ENCODE data around the gene ARHGAP32.

The ARHGAP32 gene

DNA sequence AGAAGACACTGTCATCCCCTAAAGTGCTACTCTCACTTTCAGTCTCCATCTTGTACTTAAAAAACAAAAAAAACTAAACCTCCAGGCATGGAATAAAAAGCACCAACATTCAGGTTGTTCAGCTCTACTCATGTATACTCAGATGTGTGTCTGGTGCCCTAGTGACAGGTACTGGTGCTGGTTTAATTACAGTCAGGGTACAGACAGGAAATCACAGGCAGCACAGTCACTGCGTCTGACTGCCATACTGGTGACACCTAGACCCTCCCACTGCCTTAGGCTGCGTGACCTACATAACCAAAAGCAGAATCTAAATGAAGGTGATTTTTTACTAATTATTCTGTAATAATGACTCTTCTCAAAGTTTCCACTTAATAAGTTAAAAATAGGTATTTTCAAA, at the start of gene ARHGAP32:
ARHGAP32 (minus strand) TSS at position 176 of the 400 bp plus-strand sequence; CDS start at position 49, 127 bp downstream.
- DNase-seq (ENCODE audit: low read depth in 2 of 3, low spot score in 2 of 3): no peak

DNA sequence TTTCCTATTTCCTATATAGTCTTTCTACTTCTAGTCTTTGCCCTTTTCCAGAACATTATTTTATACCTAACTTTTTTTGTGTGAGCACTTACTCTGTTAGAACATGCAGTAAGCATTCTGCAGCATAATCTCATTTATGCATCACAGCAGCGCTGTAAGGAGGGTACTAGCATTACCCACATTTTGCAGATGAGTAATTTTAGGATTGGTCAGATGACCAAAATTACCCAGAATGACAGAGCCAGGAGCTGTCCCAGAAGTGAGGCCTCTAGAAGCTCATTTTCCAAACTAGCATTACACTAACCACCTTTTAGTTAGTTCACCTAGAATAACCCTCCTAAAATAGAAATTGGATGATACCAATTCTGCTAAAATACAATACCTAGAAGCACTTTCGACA, 47.1 kb upstream of the ARHGAP32 start:
- no peak for DNase-seq (ENCODE audit: low read depth in 2 of 3, low spot score in 2 of 3)

DNA sequence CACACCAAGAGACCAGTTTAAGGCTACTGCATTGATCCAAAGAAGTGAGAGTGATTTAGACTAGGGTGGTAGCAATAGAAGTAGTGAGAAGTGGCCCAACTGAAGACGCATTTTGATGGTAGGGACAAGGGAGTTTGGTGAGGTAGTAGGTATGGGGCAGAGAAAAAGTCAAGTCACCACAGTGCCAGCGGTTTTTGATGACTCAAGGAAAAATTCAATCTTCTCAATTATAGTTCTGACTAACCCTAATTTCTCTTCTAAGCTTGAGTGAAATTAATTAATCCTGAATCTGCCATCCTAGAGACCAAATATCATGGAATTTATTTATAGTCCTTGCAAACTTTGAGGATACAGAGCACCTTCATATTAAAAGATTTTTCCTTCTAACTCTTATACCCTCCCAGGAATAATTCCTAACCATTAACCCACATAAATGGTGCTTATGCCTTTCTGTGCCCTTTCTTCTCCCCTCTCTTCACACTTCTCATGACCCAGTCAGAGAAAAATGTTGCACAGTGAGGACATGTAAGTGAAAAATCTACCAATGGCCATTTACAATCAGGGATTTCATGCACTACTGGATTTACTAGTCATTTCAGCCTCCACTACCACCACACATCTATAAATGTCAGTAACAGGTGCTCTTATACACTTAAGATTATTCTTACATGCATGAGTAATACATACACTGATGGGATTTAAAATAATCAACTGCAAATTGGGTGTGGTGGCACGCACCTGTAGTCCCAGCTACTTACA, 45.9 kb upstream of the ARHGAP32 start:
- DNase-seq (ENCODE audit: low read depth in 2 of 3, low spot score in 2 of 3): no peak

DNA sequence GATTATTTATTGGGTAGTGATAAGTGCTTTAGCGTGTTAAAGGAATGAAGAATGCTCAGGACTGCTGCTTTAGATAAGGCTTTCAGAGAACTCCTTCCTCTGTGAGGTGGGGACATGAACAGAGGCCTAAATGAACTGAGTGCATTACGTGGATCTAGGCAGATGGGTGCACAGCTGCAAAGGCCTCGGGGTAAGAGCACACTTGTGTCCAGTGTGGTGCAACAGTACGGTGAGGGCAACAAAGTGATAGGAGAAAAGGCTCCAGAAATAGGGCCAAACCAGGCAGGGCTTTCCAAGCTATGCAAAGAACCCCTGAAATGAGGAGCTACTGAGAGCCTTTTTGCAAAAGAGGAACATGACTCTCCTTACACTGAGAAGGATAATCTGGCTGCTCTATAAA, 45.3 kb upstream of the ARHGAP32 start:
- DNase-seq (ENCODE audit: low read depth in 2 of 3, low spot score in 2 of 3): no peak

DNA sequence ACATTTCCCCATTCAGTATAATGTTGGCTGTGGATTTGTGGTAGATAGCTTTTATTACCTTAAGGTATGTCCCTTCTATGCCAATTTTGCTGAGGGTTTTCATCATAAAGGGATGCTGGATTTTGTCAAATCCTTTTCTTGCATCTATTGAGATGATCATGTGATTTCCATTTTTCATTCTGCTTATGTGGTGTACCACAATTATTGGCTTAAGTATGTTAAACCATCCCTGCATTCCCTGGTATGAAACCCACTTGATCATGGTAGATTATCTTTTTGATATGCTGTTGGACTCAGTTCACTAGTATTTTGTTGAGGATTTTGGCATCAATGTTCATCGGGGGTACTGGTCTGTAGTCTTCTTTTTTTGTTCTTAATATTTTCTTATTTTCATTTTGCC, 44.7 kb upstream of the ARHGAP32 start:
- DNase-seq (ENCODE audit: low read depth in 2 of 3, low spot score in 2 of 3): no peak

DNA sequence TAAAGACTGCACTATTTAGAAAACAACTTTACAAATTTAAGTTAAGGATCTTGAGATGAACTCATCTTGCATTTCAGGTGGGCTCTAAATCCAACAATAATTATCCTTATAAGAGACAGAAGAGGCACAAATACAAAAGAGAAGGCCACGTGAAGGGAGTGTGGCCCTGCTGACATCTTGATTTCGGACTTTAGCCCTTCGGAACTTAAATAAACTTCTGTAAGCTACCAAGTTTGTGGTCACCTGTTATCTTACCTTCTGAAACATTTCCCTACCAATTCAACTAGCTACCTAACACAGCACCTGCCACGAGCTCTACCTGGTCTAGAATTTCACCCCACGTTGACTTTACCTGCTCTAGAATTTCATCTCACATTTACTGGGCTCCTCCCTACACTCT, 42.9 kb upstream of the ARHGAP32 start:
- no peak for DNase-seq (ENCODE audit: low read depth in 2 of 3, low spot score in 2 of 3)

DNA sequence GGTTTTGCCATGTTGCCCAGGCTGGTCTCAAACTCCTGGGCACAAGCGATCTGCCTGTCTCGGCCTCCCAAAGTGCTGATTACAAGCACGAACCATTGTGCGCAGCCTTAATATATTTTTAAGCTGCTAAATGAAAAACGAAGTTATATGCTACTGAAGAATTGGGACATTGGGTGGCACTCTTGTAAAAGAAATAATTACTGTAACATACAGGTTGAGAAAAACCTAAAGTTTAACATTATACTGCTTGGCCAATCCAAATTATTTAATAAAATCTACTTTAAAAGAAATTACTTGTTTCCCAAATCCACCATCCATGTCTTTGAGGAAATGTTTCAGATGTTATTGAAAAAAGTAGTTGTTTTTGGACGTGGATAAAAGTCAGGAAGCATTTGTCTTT, 37.9 kb upstream of the ARHGAP32 start:
- DNase-seq (ENCODE audit: low read depth in 2 of 3, low spot score in 2 of 3): no peak

DNA sequence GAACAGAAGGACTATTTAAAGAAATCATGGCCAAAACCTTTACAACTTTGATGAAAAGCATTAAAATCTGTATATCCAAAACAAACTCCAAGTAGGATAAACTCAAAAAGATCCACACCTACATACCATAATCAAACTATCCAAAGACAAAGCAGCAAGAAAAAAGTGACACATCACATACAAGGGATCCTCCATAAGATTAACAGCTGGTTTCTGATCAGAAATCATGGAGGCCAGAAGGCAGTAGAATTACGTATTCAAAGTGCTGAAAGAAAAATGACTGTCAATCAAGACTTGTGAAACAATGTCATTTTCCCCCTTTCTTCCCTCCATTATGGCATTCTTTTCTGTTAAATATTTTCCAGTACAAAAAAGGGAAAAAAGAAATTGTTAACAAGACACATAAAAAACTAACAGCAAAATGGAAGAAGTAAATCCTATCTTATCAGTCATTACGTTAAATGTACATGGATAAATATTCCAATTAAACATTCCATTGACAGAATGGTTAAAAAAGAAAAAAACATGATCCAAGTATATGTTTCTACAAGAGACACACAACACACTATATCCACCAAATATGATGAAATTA, 34.2 kb upstream of the ARHGAP32 start:
- no peak for DNase-seq (ENCODE audit: low read depth in 2 of 3, low spot score in 2 of 3)

DNA sequence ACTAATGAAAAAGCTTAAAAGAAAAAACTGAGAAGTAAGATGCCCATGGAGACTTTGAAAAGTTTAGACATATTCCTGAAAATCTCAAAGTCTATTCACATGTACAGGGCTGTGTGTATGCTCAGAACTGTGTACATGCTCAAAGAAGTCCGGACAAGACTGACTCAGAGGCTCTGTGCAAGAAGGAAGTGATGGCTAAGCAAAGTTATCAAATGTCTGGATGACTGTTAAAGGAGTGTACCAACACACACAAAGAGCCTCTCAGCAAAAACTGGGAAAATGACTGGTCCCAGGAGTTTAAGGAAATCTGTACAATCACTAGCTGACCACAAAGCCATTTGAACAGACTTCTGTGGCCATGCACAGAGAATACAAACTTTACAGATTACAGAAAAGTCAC, 33.1 kb upstream of the ARHGAP32 start:
- no peak for DNase-seq (ENCODE audit: low read depth in 2 of 3, low spot score in 2 of 3)

DNA sequence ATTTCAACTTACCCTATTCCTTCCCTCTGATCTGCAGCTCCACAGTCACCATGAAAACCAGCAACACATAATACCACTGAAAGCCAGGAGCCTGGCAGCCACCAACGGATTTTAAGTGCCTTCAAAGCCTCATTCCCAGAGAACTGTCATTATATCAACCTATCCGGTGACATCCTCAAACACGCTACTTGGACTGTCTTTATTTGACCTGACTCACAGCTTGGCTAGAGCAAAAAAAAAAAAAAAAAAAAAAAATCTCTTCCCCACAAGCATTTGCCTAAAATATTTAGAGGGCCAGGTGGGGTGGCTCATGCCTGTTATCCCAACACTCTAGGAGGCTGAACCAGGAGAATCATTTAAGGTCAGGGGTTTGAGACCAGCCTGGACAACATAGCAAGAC, 32.4 kb upstream of the ARHGAP32 start:
- no peak for DNase-seq (ENCODE audit: low read depth in 2 of 3, low spot score in 2 of 3)

DNA sequence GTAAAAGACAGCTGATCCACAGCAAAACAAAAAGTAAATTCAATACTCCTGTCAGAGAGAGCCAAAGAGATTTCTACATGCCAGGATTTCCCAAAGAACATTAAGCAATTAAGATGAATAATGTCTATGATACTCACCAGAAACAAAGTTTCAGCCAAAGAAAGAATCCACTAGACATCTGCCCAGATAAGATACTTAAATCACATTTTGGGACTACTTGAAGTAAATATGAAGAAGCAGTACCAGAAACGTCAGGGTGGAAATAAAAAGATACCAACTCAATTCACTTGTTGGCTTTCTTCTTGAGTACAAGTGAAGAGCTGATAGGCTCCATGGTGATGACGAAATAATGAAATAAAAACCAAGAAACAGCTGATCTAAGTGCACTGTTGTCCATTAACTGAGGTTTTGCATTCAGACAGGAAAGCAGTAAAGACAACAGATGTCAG, 31.6 kb upstream of the ARHGAP32 start:
- no peak for DNase-seq (ENCODE audit: low read depth in 2 of 3, low spot score in 2 of 3)

DNA sequence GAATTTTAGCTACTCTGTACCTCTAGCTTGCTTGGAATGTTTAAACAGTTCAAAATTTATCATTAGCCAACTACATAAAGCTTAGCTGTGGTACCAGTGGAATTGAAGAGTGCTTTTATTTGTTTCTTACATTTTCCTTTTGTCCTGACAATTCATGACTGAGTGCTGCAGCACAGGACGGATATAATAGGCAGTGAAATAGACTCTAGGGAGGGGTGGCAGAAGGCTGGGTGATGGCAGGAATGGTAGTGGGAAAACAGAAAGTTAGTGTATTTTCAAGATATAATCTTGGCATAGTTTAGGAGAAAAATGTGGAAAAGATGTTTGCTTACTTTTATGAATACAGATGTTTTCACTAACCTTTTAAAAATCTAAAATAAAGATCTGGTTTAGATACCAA, 31.1 kb upstream of the ARHGAP32 start:
- DNase-seq (ENCODE audit: low read depth in 2 of 3, low spot score in 2 of 3): no peak

DNA sequence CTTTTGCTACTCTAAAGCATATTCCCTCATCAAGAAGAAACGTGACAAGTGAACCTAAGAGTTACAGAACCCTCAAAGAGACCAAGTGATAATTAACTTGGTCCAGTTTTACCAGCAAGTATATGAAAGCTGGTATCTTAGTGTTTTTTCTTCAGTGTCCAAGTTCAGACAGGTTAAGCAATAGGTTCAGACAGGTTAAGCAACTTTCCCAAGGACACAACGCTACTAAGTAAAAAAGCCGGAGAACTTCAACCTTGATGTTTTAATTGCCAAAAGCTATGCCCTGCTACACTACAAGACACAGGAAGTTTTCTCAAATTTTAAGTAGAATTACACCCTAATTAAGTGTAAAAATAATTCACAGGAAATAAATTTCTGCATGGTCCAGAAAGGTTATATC, 30.0 kb upstream of the ARHGAP32 start:
- DNase-seq (ENCODE audit: low read depth in 2 of 3, low spot score in 2 of 3): no peak

DNA sequence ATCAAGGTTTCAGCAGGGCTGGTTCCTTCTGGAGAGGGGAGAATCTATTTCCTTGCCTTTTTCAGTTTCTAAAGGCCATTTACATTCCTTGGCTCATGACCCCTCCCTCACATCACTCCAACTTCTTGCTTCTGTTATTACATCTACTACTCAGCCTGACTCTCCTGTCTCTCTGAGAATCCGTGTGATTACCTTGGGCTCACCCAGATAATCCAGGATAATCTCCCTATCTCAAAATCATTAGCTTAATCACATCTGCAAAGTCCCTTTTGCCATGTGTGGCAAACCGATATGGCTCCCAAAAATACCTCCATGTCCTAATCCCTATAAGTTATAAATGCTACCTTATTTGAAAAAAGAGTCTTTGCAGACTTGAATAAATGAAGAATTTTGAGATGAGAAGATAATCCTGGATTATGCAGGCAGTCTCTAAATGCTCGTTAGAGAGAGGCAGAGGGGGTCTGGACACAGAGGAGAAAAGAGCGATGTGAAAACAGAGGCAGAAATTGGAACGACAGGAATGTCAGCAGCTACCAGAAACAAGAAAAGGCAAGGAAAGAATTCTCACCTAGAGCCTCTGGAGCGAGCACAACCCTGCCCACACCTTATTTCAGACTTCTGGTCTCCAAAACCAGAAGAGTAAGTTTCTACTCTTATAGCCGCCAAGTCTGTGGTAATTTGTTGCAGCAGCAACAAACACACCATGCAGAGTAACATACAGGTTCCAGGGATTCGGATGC, 23.6 kb upstream of the ARHGAP32 start:
- no peak for DNase-seq (ENCODE audit: low read depth in 2 of 3, low spot score in 2 of 3)

DNA sequence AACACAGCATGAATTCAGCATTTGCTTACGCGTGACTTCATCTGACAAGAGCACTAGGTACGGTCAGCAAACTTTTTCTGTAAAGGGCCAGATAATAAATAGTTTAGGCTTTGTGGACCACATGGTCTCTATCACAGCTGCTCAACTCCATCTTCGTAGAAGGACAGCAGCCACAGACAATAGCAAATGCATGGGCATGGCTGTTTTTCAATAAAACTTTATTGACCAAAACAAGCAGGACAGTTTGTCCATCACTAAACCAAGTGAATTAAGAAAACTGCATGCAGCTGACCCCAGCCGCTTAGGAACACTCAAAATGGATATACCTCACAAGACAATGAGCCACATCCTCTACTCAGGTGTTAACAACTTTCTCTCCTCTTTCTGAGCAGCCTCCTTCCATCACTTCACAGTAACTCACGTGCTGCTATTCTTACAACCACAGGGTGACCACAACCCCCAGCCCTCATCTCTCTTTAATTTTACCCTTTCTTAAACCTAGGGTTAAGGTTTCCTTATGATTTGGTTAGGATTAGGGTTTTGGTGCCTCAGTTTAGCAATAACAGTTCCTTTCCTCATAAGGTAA, 22.7 kb upstream of the ARHGAP32 start:
- no peak for DNase-seq (ENCODE audit: low read depth in 2 of 3, low spot score in 2 of 3)

DNA sequence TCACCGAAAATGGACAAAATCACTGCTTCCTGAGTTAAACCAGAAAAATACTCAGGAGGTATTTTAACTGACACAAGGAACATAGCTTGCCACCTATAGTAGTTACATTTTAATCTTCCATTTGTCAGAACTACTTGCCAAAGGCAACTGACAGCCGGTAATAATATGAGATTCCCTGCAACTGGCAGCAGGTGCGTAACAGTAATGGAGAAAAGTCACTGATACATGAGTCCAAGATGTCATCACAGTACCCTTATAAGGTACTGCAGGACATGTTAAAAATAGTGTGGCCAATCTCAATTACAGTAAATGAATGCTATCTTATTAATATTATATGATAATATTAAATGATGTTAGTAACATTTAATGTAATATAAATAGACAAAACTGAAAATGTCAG, 21.1 kb upstream of the ARHGAP32 start:
- no peak for DNase-seq (ENCODE audit: low read depth in 2 of 3, low spot score in 2 of 3)

DNA sequence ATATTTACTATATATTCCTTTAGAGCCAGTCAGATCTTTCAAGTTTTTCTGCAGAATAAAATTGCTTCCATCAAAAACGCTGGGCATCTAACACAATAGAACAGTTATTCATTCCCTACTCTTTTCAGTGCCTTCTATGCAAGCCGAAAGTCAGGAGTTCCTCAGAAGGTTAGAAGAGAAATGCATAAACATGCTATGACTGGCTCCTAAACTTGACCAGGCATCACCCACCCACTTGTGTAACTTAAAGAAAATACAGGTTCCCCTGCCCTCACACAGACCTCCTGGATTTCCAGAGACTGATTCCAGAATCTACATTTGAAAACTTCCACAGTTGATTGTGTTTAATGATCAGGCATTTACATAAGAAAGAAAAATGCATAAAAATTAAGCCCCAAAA, 19.3 kb upstream of the ARHGAP32 start:
- DNase-seq (ENCODE audit: low read depth in 2 of 3, low spot score in 2 of 3): no peak

DNA sequence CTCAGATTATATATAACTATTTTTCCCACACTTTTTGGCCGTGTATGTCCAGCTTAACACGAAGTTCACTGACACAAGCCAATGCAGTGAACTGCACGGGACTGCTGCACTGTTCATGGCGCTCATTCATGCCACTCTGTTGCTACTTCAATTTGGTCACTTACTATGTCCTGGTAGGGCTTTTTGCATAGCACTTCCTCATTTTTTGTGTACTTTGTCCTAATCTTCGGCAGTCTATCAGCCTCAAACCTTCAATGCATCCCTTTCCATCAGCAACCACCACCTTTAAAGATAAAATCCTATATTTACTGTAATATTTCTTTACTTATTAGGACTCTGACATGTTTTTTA, 18.7 kb upstream of the ARHGAP32 start:
- no peak for DNase-seq (ENCODE audit: low read depth in 2 of 3, low spot score in 2 of 3)

DNA sequence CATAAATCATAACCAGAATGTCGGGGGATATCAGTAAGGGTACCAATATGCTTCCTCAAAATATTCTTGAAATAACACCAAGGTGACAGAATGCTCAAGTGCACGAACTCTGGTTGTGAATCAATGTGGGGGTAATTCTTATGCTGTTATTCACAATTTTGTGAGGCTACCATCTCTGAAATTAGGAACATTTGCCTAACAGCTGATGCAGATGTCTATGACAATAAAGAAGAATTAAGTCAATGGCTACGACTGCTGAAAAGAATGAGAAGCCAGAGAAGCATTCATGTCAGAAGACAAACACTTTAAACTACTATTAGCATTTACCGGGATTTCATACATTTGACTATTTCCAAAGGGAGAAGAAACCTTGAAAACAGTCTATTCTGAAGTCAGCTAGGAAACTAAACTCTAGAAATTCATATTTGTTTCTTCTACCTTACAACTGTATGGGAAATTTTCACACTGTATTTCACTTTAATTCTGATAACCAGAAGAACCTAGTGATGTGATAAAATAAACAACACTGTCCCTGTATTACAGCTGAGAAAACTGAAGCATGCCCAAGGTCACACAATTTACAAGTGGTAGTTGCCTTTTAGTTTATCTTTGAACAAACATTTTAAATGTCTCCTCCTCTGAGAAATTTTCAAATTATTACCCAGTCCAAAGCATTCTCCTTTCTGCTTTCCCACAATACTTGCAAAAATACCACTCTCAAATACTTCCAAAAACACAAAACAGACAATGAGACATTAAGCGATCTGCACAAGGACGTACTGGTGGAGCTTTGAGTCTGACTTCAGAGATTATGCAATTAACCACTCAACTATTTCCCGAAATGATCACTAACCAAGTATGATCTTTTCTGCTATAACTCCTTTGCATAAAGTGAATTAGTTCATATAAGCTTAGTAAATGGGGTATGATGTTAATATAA, 18.0 kb upstream of the ARHGAP32 start:
- no peak for DNase-seq (ENCODE audit: low read depth in 2 of 3, low spot score in 2 of 3)

DNA sequence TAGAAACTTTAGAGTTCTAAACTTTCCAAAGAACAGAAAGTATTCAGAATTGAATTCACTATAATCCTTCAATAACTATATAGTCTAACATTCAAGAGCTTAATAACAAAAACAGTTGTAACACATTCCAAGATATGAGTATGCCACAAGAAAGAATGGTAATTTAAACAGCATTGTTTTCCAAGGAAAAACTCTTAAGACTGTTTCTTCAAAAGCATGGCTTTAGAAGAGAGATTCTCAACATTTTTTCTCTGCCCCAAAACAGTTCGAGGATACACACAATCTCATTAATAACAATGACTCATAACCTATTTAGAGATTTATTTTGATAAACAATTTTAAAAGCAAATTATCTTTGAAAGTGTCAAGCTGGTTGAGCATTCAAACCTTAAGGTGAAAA, 16.7 kb upstream of the ARHGAP32 start:
- DNase-seq (ENCODE audit: low read depth in 2 of 3, low spot score in 2 of 3): no peak
